GM10266 (cell line): ENCODE results near the gene RAB29.
A peak's percentile ranks its signal among the peaks of the same experiment; 100 is the strongest.
"Not testable (repeated sequence)": the region's sequence is repeated elsewhere in the genome, so short reads cannot be mapped to it uniquely, and the experiment has no call there.

Source experiments
- DNase-seq: peaks from one replicate; pipeline ENCODE4 v3.0.0; 2012; ENCODE audit errors: extremely low spot score
- TF ChIP-seq, protein P1 (sequence below): IDR thresholded peaks from 2 replicates; pipeline ENCODE4 v1.5.1; 2012; ENCODE audit warnings: mild to moderate bottlenecking, low read depth; ENCODE audit not compliant: control insufficient read depth, insufficient read depth; ENCODE audit errors: missing control alignments

The RAB29 gene

GRCh38 chr1:205775015-205775716 lies at the start of gene RAB29:
RAB29 (minus strand) TSS chr1:205775482; CDS start chr1:205774956, 526 bp downstream.
- peak; percentile 78 for DNase-seq
- TF ChIP-seq, protein P1, sequence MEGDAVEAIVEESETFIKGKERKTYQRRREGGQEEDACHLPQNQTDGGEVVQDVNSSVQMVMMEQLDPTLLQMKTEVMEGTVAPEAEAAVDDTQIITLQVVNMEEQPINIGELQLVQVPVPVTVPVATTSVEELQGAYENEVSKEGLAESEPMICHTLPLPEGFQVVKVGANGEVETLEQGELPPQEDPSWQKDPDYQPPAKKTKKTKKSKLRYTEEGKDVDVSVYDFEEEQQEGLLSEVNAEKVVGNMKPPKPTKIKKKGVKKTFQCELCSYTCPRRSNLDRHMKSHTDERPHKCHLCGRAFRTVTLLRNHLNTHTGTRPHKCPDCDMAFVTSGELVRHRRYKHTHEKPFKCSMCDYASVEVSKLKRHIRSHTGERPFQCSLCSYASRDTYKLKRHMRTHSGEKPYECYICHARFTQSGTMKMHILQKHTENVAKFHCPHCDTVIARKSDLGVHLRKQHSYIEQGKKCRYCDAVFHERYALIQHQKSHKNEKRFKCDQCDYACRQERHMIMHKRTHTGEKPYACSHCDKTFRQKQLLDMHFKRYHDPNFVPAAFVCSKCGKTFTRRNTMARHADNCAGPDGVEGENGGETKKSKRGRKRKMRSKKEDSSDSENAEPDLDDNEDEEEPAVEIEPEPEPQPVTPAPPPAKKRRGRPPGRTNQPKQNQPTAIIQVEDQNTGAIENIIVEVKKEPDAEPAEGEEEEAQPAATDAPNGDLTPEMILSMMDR: no peak

GRCh38 chr1:205824180-205824579 lies 48.9 kb upstream of the RAB29 start:
- DNase-seq: no peak
- TF ChIP-seq, protein P1: no peak

DNA sequence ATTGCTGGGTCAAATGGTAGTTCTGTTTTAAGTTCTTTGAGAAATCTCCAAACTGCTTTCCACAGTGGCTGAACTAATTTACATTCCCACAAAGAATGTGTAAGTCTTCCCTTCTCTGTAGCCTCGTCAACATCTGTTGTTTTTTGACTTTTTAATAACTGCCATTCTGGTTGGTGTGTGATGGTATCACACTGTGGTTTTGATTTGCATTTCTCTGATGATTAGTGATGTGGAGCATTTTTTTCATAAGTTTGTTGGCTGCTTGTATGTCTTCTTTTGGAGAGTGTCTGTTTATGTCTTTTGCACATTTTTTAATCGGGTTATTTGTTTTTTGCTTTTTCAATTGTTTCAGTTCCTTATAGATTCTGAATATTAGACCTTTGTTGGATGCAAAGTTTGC lies 48.0 kb upstream of the RAB29 start:
- DNase-seq: not testable (repeated sequence)

DNA sequence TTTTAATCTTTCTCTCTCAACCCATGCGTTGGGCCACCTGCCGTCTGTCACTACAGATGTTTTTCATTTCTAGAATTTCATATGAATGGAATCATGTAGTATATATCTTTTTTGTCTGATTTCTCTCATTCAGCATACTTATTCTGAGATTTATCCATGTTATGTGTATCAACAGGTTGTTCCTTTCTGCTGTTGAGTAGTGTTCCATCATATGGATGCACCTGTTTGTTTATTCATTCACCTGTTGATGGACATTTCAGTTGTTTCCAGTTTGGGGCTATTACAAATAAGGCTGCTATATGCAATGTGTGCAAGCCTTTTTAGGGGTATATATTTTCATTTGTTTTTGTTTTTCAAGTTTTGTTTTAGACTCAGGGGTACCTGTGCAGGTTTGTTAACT lies 47.1 kb upstream of the RAB29 start:
- DNase-seq: no peak
- TF ChIP-seq, protein P1: no peak

GRCh38 chr1:205817988-205818387 lies 42.7 kb upstream of the RAB29 start:
- TF ChIP-seq, protein P1: no peak
- no peak for DNase-seq

- DNase-seq: no peak
- TF ChIP-seq, protein P1: no peak
Observed at GRCh38 chr1:205817364-205817763, 42.1 kb upstream of the RAB29 start.

DNA sequence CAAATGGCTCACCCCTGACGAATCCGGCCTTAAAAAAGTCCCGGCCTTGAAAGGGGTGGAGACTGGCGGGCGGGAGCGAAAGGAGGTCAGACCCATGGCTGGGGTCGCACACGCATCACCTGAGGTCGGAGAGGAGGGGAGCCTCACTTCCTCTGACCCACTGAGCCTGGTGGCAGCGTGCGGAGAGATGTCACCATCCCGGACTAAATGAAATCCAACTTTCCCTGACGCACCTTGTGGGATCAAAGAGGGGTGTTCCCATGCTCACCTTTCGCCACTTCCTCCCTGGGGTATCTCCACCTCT lies 38.4 kb upstream of the RAB29 start:
- DNase-seq: no peak
- TF ChIP-seq, protein P1: no peak
